ENCODE results near the gene TRAF2. TPM values are rescaled to one million over a fixed set of nuclear protein-coding genes. Genes with fewer than 3 reads are reported as not detected.

TRAF2 gene
- polyA plus RNA-seq, 3 donors, result 1.6 to 6.1 (median 2.0) TPM

GRCh38 chr9:136965771-136966484 lies 79.6 kb downstream of the TRAF2 start:
- no peak for TF ChIP-seq CTCF (IDR thresholded peaks at IDR 0.05)
- H3K4me2 ChIP-seq (replicated peaks; ENCODE audit: extremely low read depth, low read length, poor library complexity, severe bottlenecking), result no peak overlapping the region
- intact Hi-C loops (cut with micrococcal nuclease), result no loop called here

GRCh38 chr9:136968333-136969127 lies 82.2 kb downstream of the TRAF2 start:
- no peaks in the 10 kb centered on the region for H3K36me3 Mint-ChIP-seq
- H3K27me3 Mint-ChIP-seq (ENCODE audit: low read depth in 3 of 3), result peaks cover 8 to 18% (median 14%) of the 10 kb centered on the region in 3 donors
- no peaks in the 10 kb centered on the region for H3K27me3 ChIP-seq (ENCODE audit: control insufficient read depth in 2 of 2, insufficient read depth in 2 of 2, low read length in 2 of 2)
- no peak overlapping the region for H3K9ac ChIP-seq (ENCODE audit: insufficient read depth, low read length, poor library complexity, severe bottlenecking)
- no peak overlapping the region for H3K27ac ChIP-seq (ENCODE audit: low read depth in 1 of 2, low read length in 2 of 2)
- no peak overlapping the region for H3K4me3 Mint-ChIP-seq
- no peaks in the 10 kb centered on the region for H3K9me3 Mint-ChIP-seq
- no peaks in the 10 kb centered on the region for H4K20me1 ChIP-seq (ENCODE audit: insufficient read depth, low read length)
- WGBS (ENCODE audit: insufficient coverage), result 91% methylated on average over 16 of the region's 17 CpGs
- no peak overlapping the region for H3K4me3 ChIP-seq (replicated peaks in 1 of 3; ENCODE audit: low read depth in 2 of 3, low read length in 3 of 3)
- H3K4me1 Mint-ChIP-seq, result peaks cover 16% of the 10 kb centered on the region
- no peak for DNase-seq
- H3K9me3 ChIP-seq (replicated peaks in 1 of 2; ENCODE audit: control insufficient read depth in 1 of 2, insufficient read depth in 1 of 2, low read length in 2 of 2), result no peaks in the 10 kb centered on the region
- TF ChIP-seq CTCF (IDR thresholded peaks at IDR 0.05), result no peak
- no peaks in the 10 kb centered on the region for H3K79me2 ChIP-seq (ENCODE audit: insufficient read depth, low read length)
- intact Hi-C loops (cut with micrococcal nuclease), result no loop called here
- no peak overlapping the region for H3K27ac Mint-ChIP-seq
- H3K4me1 ChIP-seq (ENCODE audit: control insufficient read depth in 1 of 2, insufficient read depth in 2 of 2, low read length in 2 of 2), result peaks cover 10 to 17% of the 10 kb centered on the region in 2 donors
- H3K4me2 ChIP-seq (replicated peaks; ENCODE audit: extremely low read depth, low read length, poor library complexity, severe bottlenecking), result no peak overlapping the region
- no peak overlapping the region for H2AFZ ChIP-seq (ENCODE audit: insufficient read depth, low read depth, low read length, poor library complexity, severe bottlenecking)
- no peaks in the 10 kb centered on the region for H3K36me3 ChIP-seq (replicated peaks in 1 of 2; ENCODE audit: control insufficient read depth in 1 of 2, insufficient read depth in 2 of 2, low read length in 2 of 2)

More at GRCh38 chr9:136965771-136966484, 79.6 kb downstream of the TRAF2 start:
- Mint-ChIP-seq H3K4me3 (peak overlapping the region; percentile 39 to 73), H3K27ac (peak overlapping the region in 1 of 7 donors; percentile 54), H3K9me3 (peaks cover 0 to 2% (median 0%) of the 10 kb centered on the region in 7 donors), H3K4me1 (peaks cover 16% of the 10 kb centered on the region), H3K36me3 (no peaks in the 10 kb centered on the region), H3K27me3 (ENCODE audit: low read depth in 3 of 3) (peaks cover 8 to 18% (median 14%) of the 10 kb centered on the region in 3 donors)
- H3K79me2 ChIP-seq (ENCODE audit: insufficient read depth, low read length), result no peaks in the 10 kb centered on the region
- no peak overlapping the region for H3K4me3 ChIP-seq (replicated peaks in 1 of 3; ENCODE audit: low read depth in 2 of 3, low read length in 3 of 3)
- no peaks in the 10 kb centered on the region for H4K20me1 ChIP-seq (ENCODE audit: insufficient read depth, low read length)
- no peaks in the 10 kb centered on the region for H3K36me3 ChIP-seq (replicated peaks in 1 of 2; ENCODE audit: control insufficient read depth in 1 of 2, insufficient read depth in 2 of 2, low read length in 2 of 2)
- WGBS (ENCODE audit: insufficient coverage), result 31% methylated on average over 16 of the region's 23 CpGs
- no peak overlapping the region for H2AFZ ChIP-seq (ENCODE audit: insufficient read depth, low read depth, low read length, poor library complexity, severe bottlenecking)
- H3K27ac ChIP-seq (ENCODE audit: low read depth in 1 of 2, low read length in 2 of 2), result no peak overlapping the region
- peak in 2 of 3 donors; percentile 12 to 52 for DNase-seq
- no peak overlapping the region for H3K9ac ChIP-seq (ENCODE audit: insufficient read depth, low read length, poor library complexity, severe bottlenecking)
- H3K9me3 ChIP-seq (replicated peaks in 1 of 2; ENCODE audit: control insufficient read depth in 1 of 2, insufficient read depth in 1 of 2, low read length in 2 of 2), result no peaks in the 10 kb centered on the region
- no peaks in the 10 kb centered on the region for H3K27me3 ChIP-seq (ENCODE audit: control insufficient read depth in 2 of 2, insufficient read depth in 2 of 2, low read length in 2 of 2)
- peaks cover 10 to 17% of the 10 kb centered on the region in 2 donors for H3K4me1 ChIP-seq (ENCODE audit: control insufficient read depth in 1 of 2, insufficient read depth in 2 of 2, low read length in 2 of 2)
